ENCODE results near the gene USP17L29.
"Not testable (repeated sequence)": the region's sequence is repeated elsewhere in the genome, so short reads cannot be mapped to it uniquely, and the experiment has no call there.

The USP17L29 gene

DNA sequence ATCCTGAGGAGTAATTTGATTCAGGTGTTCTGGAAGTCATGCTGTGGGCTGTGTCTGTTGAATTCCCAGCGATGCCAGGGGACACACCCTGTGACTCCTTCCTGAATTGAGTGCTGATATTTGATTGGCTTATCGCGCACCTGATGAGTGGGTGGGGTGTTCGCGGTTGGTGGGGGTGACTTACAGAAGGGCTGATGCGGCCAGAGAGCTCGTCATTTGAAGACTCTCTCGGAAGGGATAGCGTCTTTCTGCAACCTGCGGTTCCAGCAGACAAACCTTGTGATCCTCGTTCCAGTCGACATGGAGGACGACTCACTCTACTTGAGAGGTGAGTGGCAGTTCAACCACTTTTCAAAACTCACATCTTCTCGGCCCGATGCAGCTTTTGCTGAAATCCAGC is at the start of gene USP17L29:
USP17L29 (plus strand) TSS at position 301 of the 400 bp plus-strand sequence; CDS start at position 301, 0 bp downstream.
- not testable (repeated sequence) for DNase-seq (ENCODE audit: low read depth)

GRCh38 chr4:9324191-9324590 is 29.2 kb upstream of the USP17L29 start:
- not testable (repeated sequence) for DNase-seq (ENCODE audit: low read depth)

DNA sequence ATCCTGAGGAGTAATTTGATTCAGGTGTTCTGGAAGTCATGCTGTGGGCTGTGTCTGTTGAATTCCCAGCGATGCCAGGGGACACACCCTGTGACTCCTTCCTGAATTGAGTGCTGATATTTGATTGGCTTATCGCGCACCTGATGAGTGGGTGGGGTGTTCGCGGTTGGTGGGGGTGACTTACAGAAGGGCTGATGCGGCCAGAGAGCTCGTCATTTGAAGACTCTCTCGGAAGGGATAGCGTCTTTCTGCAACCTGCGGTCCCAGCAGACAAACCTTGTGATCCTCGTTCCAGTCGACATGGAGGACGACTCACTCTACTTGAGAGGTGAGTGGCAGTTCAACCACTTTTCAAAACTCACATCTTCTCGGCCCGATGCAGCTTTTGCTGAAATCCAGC is 28.6 kb upstream of the USP17L29 start, which contains the start of gene USP17L24:
USP17L24 (plus strand) TSS at position 301 of the 400 bp plus-strand sequence; CDS start at position 301, 0 bp downstream.
- not testable (repeated sequence) for DNase-seq (ENCODE audit: low read depth)

GRCh38 chr4:9329611-9330010 is 23.8 kb upstream of the USP17L29 start, which contains the start of gene USP17L25:
USP17L25 (plus strand) TSS chr4:9329911; CDS start chr4:9329911, 0 bp downstream.
- not testable (repeated sequence) for DNase-seq (ENCODE audit: low read depth)

- not testable (repeated sequence) for DNase-seq (ENCODE audit: low read depth)
These were observed 19.1 kb upstream of the USP17L29 start, which contains the start of gene USP17L26 for GRCh38 chr4:9334358-9334757. USP17L26 (plus strand) TSS chr4:9334658; CDS start chr4:9334658, 0 bp downstream.

GRCh38 chr4:9339103-9339502 is 14.3 kb upstream of the USP17L29 start, which contains the start of gene USP17L5:
USP17L5 (plus strand) TSS chr4:9339403; CDS start chr4:9339403, 0 bp downstream.
- not testable (repeated sequence) for DNase-seq (ENCODE audit: low read depth)

DNA sequence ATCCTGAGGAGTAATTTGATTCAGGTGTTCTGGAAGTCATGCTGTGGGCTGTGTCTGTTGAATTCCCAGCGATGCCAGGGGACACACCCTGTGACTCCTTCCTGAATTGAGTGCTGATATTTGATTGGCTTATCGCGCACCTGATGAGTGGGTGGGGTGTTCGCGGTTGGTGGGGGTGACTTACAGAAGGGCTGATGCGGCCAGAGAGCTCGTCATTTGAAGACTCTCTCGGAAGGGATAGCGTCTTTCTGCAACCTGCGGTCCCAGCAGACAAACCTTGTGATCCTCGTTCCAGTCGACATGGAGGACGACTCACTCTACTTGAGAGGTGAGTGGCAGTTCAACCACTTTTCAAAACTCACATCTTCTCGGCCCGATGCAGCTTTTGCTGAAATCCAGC is 9.6 kb upstream of the USP17L29 start, which contains the start of gene USP17L27:
USP17L27 (plus strand) TSS at position 301 of the 400 bp plus-strand sequence; CDS start at position 301, 0 bp downstream.
- DNase-seq (ENCODE audit: low read depth), result not testable (repeated sequence)

- DNase-seq (ENCODE audit: low read depth), result not testable (repeated sequence)
These were observed 4.8 kb upstream of the USP17L29 start, which contains the start of gene USP17L28 for GRCh38 chr4:9348593-9348992. USP17L28 (plus strand) TSS chr4:9348893; CDS start chr4:9348893, 0 bp downstream.

- DNase-seq (ENCODE audit: low read depth), result not testable (repeated sequence)
These were observed 2.6 kb upstream of the USP17L29 start for GRCh38 chr4:9350866-9351265.

DNA sequence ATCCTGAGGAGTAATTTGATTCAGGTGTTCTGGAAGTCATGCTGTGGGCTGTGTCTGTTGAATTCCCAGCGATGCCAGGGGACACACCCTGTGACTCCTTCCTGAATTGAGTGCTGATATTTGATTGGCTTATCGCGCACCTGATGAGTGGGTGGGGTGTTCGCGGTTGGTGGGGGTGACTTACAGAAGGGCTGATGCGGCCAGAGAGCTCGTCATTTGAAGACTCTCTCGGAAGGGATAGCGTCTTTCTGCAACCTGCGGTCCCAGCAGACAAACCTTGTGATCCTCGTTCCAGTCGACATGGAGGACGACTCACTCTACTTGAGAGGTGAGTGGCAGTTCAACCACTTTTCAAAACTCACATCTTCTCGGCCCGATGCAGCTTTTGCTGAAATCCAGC is 9.4 kb downstream of the USP17L29 start, which contains the start of gene USP17L30:
USP17L30 (plus strand) TSS at position 301 of the 400 bp plus-strand sequence; CDS start at position 301, 0 bp downstream.
- DNase-seq (ENCODE audit: low read depth), result not testable (repeated sequence)

DNA sequence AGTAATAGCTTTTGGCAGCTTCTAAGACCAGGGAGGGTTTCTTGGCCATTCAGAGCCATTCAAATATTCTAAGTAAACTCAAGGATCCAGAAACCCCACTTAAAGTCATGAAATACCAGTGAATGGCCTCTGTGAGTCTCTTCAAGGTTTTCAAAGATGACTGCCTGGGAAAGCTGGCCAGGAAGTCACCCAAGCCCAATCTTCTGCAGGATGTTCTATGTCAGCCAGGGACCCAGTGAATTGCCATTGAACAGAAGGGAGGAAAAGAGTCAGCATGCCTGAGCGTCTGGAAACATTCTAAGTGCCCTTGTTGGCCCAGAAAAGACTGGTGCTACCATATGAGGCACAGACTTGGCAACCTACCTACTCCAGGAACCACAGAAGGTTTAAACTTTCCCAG is 26.4 kb downstream of the USP17L29 start:
- not testable (repeated sequence) for DNase-seq (ENCODE audit: low read depth)

DNA sequence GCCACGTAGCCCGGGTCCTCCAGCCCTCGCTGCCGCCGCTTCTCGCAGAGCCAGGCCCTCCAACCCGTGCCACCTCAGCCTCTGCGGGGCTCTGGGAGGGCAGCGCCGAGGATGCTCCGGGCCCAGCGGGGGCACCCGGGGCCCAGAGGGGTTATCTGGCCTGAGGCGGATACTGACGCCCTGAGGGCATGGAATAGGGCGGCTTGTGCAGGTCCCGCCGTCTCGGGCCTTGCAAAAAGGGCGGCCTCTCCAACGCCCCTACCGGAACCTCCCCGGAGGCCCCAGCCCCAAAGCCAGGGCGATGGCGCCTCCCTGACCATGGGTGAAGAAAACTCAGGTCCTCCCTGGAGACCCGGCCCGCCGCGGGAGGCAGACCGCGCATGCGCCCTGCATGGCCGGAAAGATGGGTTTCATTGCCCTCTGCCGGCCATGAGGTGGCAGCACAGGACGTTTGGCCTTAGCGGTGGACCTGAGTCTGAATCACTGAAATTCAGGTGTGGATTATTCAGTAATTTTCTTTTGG is 27.6 kb downstream of the USP17L29 start:
- peak; percentile 28 for DNase-seq (ENCODE audit: low read depth)

- DNase-seq (ENCODE audit: low read depth), result no peak
These were observed 30.7 kb downstream of the USP17L29 start for GRCh38 chr4:9384126-9384525.

- DNase-seq (ENCODE audit: low read depth), result not testable (repeated sequence)
These were observed 35.6 kb downstream of the USP17L29 start for GRCh38 chr4:9389001-9389400.

Measured in activated T-cell treated with anti-CD3 and anti-CD28 coated beads for 1 hour (primary cell).